Suprapubic skin (tissue), 4 donors: Measurements from ENCODE around the gene ZAP70.

Experiments used
- POLR2A ChIP-seq, 2 donors: fragments of 450-650 bp; IDR thresholded peaks; one replicate each; pipeline ENCODE4 v1.6.1; 2017; ENCODE audit warnings: antibody characterized with exemption in 2 of 2, mild to moderate bottlenecking in 2 of 2, moderate library complexity in 2 of 2
- POLR2AphosphoS5 ChIP-seq, 3 donors: sonication (generic); formaldehyde crosslinking; IDR thresholded peaks; one replicate each; pipeline ENCODE4 v1.6.1; 2017; ENCODE audit warnings: antibody characterized with exemption in 3 of 3
- TF ChIP-seq, protein P1 (sequence below), 2 donors: fragments of 200-600 bp in 1 of 2; fragments of 450-650 bp in 1 of 2; sonication (generic) in 1 of 2; IDR thresholded peaks; one replicate each; pipeline ENCODE4 v1.5.1; 2016 to 2019; ENCODE audit warnings: antibody characterized with exemption in 2 of 2, mild to moderate bottlenecking in 1 of 2, moderate library complexity in 1 of 2

GRCh38 chr2:97739020-97739892 is 25.9 kb downstream of the ZAP70 start:
- TF ChIP-seq, protein P1, sequence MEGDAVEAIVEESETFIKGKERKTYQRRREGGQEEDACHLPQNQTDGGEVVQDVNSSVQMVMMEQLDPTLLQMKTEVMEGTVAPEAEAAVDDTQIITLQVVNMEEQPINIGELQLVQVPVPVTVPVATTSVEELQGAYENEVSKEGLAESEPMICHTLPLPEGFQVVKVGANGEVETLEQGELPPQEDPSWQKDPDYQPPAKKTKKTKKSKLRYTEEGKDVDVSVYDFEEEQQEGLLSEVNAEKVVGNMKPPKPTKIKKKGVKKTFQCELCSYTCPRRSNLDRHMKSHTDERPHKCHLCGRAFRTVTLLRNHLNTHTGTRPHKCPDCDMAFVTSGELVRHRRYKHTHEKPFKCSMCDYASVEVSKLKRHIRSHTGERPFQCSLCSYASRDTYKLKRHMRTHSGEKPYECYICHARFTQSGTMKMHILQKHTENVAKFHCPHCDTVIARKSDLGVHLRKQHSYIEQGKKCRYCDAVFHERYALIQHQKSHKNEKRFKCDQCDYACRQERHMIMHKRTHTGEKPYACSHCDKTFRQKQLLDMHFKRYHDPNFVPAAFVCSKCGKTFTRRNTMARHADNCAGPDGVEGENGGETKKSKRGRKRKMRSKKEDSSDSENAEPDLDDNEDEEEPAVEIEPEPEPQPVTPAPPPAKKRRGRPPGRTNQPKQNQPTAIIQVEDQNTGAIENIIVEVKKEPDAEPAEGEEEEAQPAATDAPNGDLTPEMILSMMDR (IDR thresholded peaks at IDR 0.05) = no peak
- TF ChIP-seq POLR2A (IDR thresholded peaks at IDR 0.05) (no peak), POLR2AphosphoS5 (IDR thresholded peaks at IDR 0.05) (no peak)
